DOHH2 (cell line): ENCODE measurements around the gene SOX12.

Experiments used
- H3F3A ChIP-seq: fragments of 200-600 bp; sonication (generic), shearing (Covaris generic); 2 replicates; pipeline ENCODE4 v1.6.0; 2016; ENCODE audit warnings: antibody characterized with exemption, mild to moderate bottlenecking; ENCODE audit not compliant: control insufficient read depth, insufficient read depth
- H3K27ac ChIP-seq: fragments of 200-600 bp; sonication (generic); 2 replicates; pipeline ENCODE4 v1.5.1; 2014; ENCODE audit warnings: low read depth, mild to moderate bottlenecking, low read length, moderate library complexity
- H3K27me3 ChIP-seq: fragments of 200-600 bp; sonication (generic); 2 replicates; pipeline ENCODE4 v1.6.1; 2014; ENCODE audit warnings: mild to moderate bottlenecking, low read length, mixed read lengths; ENCODE audit not compliant: control insufficient read depth
- H3K36me3 ChIP-seq: fragments of 200-600 bp; sonication (generic); 2 replicates; pipeline ENCODE4 v1.6.1; 2014; ENCODE audit warnings: mild to moderate bottlenecking, low read length, moderate library complexity, mixed read lengths; ENCODE audit not compliant: control insufficient read depth
- H3K4me1 ChIP-seq: fragments of 200-600 bp; sonication (generic); 2 replicates; pipeline ENCODE4 v1.6.1; 2014; ENCODE audit warnings: mild to moderate bottlenecking, low read length, mixed read lengths; ENCODE audit not compliant: control insufficient read depth
- H3K4me2 ChIP-seq: fragments of 200-600 bp; sonication (generic); 2 replicates; pipeline ENCODE4 v1.6.0; 2014; ENCODE audit warnings: mild to moderate bottlenecking, low read length, moderate library complexity
- H3K4me3 ChIP-seq: fragments of 200-600 bp; sonication (generic); 2 replicates; pipeline ENCODE4 v1.5.1; 2014; ENCODE audit warnings: mild to moderate bottlenecking, low read length, mixed read lengths
- H3K79me2 ChIP-seq: fragments of 200-600 bp; sonication (generic); 2 replicates; pipeline ENCODE4 v1.6.1; 2014; ENCODE audit warnings: mild to moderate bottlenecking, low read length, mixed read lengths; ENCODE audit not compliant: control insufficient read depth
- H3K9me2 ChIP-seq: fragments of 200-600 bp; sonication (generic); replicated peaks from 2 replicates; pipeline ENCODE4 v1.6.1; 2014; ENCODE audit warnings: mild to moderate bottlenecking, low read length, mixed read lengths; ENCODE audit not compliant: control insufficient read depth
- H3K9me3 ChIP-seq: fragments of 200-600 bp; sonication (generic); 2 replicates; pipeline ENCODE4 v1.6.1; 2014; ENCODE audit warnings: antibody characterized with exemption, low read length, mixed read lengths; ENCODE audit not compliant: control insufficient read depth, insufficient read depth
- H4K20me1 ChIP-seq: fragments of 200-600 bp; sonication (generic); 2 replicates; pipeline ENCODE4 v1.6.0; 2014; ENCODE audit warnings: low read depth, mild to moderate bottlenecking, antibody characterized with exemption, low read length, moderate library complexity; ENCODE audit not compliant: control insufficient read depth, insufficient read depth
- EZH2phosphoT487 ChIP-seq: fragments of 200-600 bp; sonication (generic); IDR thresholded peaks from 2 replicates; pipeline ENCODE4 v1.6.1; 2017; ENCODE audit warnings: borderline replicate concordance, mild to moderate bottlenecking, antibody characterized with exemption, low read length, moderate library complexity, mixed read lengths
- TF ChIP-seq, protein P1 (sequence below): fragments of 200-600 bp; sonication (generic); IDR thresholded peaks from one replicate; pipeline ENCODE4 v1.5.1; 2014; ENCODE audit warnings: antibody characterized with exemption, mild to moderate bottlenecking, low read depth, low read length; ENCODE audit not compliant: poor library complexity, severe bottlenecking

SOX12 gene

DNA sequence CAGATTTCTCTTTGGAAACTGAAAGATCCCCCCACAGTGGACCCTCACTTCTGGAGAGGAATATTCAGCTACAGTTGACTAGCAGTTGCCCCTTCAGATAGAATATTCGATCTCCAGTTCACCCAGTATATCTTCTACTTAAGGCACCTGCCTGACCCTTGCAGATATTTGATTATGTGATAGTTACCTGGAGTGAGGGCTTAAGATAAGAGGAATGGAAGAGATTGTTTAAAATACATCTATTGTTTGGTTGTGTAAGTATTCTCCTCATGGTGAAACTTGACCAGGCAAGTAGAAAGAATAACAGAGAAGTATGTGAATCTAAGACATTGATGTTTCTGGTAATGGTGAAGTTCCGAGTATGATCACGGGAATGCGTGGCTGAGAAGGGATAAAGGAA lies 29.5 kb upstream of the SOX12 start:
- Histone ChIP-seq H3K36me3 (peaks cover 29% of the 10 kb centered on the region), H3K79me2 (peaks cover 43% of the 10 kb centered on the region), H3K4me2 (no peak overlapping the region), H3K9me2 (no peaks in the 10 kb centered on the region), H3F3A (peaks cover 37% of the 10 kb centered on the region), H3K4me3 (no peak overlapping the region), H3K27me3 (no peaks in the 10 kb centered on the region), H3K27ac (no peak overlapping the region), H3K9me3 (no peaks in the 10 kb centered on the region), H4K20me1 (peaks cover 17% of the 10 kb centered on the region), H3K4me1 (peaks cover 49% of the 10 kb centered on the region)
- no peak for TF ChIP-seq EZH2phosphoT487
- TF ChIP-seq, protein P1, sequence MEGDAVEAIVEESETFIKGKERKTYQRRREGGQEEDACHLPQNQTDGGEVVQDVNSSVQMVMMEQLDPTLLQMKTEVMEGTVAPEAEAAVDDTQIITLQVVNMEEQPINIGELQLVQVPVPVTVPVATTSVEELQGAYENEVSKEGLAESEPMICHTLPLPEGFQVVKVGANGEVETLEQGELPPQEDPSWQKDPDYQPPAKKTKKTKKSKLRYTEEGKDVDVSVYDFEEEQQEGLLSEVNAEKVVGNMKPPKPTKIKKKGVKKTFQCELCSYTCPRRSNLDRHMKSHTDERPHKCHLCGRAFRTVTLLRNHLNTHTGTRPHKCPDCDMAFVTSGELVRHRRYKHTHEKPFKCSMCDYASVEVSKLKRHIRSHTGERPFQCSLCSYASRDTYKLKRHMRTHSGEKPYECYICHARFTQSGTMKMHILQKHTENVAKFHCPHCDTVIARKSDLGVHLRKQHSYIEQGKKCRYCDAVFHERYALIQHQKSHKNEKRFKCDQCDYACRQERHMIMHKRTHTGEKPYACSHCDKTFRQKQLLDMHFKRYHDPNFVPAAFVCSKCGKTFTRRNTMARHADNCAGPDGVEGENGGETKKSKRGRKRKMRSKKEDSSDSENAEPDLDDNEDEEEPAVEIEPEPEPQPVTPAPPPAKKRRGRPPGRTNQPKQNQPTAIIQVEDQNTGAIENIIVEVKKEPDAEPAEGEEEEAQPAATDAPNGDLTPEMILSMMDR, result no peak

DNA sequence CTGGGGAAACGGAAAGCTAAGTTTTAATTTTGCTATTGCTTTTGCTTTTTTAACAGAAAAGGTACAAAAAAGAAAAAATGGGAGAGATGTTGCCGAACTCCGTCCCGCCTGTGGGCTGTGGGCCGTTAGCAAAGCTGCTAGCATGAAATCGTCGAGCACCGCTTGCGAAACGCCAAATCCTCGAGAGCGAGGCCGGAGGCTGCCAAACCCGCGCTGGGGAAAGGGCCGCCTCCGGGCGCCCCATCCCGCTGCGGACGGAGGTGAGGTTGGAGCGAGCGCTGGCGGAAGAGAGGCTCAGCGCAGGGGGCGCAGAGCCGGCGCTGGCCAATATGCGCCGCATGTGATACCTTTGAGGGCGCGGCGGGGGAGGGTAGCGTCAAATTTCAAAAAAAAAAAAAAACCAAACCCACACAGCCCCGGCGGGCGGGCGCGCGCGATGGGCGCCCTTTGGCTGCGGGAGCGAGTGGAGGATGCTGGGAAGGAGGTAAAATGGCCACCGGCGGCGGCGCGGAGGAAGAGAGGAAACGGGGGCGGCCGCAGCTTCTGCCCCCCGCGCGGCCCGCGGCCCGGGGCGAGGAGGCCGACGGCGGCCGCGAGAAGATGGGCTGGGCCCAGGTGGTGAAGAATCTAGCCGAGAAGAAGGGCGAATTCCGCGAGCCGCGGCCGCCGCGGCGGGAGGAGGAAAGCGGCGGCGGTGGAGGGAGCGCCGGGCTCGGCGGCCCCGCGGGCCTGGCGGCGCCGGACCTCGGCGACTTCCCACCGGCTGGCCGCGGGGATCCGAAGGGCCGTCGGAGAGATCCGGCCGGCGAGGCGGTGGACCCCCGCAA lies 28.0 kb upstream of the SOX12 start, which contains the start of gene ZCCHC3:
TSS of gene ZCCHC3 (plus strand) at position 473 of the 827 bp plus-strand sequence. CDS start at position 490, 17 bp downstream.
- H3K79me2 ChIP-seq, result peaks cover 49% of the 10 kb centered on the region
- H3K27me3 ChIP-seq, result no peaks in the 10 kb centered on the region
- H3K9me3 ChIP-seq, result no peaks in the 10 kb centered on the region
- H3K27ac ChIP-seq, result peak within 1 kb of the TSS; percentile 58
- H3K4me2 ChIP-seq, result peak within 1 kb of the TSS; percentile 98
- TF ChIP-seq EZH2phosphoT487, result no peak
- TF ChIP-seq, protein P1, result peak; percentile 16
- H3K4me1 ChIP-seq, result peaks cover 41% of the 10 kb centered on the region
- peaks cover 35% of the 10 kb centered on the region for H3K36me3 ChIP-seq
- peak within 1 kb of the TSS; percentile 100 for H3K4me3 ChIP-seq
- H4K20me1 ChIP-seq, result peaks cover 20% of the 10 kb centered on the region
- no peaks in the 10 kb centered on the region for H3K9me2 ChIP-seq
- peaks cover 39% of the 10 kb centered on the region for H3F3A ChIP-seq

DNA sequence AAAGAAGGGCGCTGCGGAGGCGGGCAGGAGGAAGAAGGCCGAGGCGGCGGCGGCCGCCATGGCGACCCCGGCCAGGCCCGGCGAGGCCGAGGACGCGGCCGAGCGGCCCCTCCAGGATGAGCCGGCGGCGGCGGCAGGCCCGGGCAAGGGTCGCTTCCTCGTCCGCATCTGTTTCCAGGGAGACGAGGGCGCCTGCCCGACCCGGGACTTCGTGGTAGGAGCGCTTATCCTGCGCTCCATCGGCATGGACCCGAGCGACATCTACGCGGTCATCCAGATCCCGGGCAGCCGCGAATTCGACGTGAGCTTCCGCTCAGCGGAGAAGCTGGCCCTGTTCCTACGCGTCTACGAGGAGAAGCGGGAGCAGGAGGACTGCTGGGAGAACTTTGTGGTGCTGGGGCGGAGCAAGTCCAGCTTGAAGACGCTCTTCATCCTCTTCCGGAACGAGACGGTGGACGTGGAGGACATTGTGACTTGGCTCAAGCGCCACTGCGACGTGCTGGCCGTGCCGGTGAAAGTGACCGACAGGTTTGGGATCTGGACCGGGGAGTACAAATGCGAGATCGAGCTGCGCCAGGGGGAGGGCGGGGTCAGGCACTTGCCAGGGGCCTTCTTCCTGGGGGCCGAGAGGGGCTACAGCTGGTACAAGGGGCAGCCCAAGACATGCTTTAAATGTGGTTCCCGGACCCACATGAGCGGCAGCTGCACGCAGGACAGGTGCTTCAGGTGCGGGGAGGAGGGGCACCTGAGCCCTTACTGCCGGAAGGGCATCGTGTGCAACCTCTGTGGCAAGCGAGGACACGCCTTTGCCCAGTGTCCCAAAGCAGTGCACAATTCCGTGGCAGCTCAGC lies 27.2 kb upstream of the SOX12 start:
- TF ChIP-seq EZH2phosphoT487, result no peak
- peak overlapping the region; percentile 100 for H3K4me3 ChIP-seq
- H3K4me1 ChIP-seq, result peaks cover 41% of the 10 kb centered on the region
- H3K9me3 ChIP-seq, result no peaks in the 10 kb centered on the region
- H3K4me2 ChIP-seq, result peak overlapping the region; percentile 98
- H3K36me3 ChIP-seq, result peaks cover 35% of the 10 kb centered on the region
- H3K79me2 ChIP-seq, result peaks cover 49% of the 10 kb centered on the region
- H3K27ac ChIP-seq, result peak overlapping the region; percentile 58
- peaks cover 20% of the 10 kb centered on the region for H4K20me1 ChIP-seq
- H3F3A ChIP-seq, result peaks cover 36% of the 10 kb centered on the region
- H3K27me3 ChIP-seq, result no peaks in the 10 kb centered on the region
- H3K9me2 ChIP-seq, result no peaks in the 10 kb centered on the region
